HG03469 (cell line): ENCODE measurements around the gene ULK2.
"Not testable (repeated sequence)": the region's sequence is repeated elsewhere in the genome, so short reads cannot be mapped to it uniquely, and the experiment has no call there.

Experiments
- ATAC-seq: cut with Tn5 transposase; IDR thresholded peaks from one replicate; pipeline ENCODE4 v1.9.1; 2021; ENCODE audit warnings: mild to moderate bottlenecking, moderate library complexity, moderate number of reproducible peaks; ENCODE audit not compliant: unreplicated experiment

Gene ULK2

DNA sequence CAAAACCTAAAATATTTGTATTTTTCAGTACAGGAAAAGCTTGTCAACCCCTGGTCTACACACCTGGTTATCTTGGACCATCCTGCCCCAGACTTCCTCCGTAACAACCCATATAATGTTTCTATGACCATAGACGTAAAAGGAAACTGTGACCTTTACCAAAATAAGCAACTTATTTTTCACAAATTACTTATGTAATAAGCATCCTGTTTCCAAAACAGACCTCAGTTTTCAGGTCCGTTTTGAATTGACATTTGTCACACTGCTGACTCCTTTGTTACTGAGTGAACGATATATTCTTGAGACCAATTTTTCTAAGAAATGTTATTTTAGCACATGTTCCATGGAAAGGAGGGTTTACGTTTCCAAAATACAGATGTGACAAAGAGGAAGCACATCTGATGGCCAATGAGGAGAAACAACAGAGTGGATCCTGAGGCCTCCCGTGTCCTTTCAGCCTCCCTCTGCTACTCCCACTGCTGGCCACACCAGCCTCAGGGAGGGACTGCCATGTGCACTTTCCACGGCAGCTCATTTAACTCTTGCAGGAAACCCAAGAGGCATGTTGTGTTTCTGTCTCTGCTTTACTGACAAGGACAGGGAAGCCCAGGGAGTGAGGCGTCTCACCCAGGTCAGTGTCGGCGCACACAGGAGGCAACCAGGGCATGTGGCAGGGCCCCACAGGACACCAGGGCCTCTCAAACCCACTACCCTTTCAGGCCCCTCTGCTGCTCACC is 99.5 kb downstream of the ULK2 start:
- no peak for ATAC-seq

- no peak for ATAC-seq
Observed at GRCh38 chr17:19766421-19767270, 101.1 kb downstream of the ULK2 start.

DNA sequence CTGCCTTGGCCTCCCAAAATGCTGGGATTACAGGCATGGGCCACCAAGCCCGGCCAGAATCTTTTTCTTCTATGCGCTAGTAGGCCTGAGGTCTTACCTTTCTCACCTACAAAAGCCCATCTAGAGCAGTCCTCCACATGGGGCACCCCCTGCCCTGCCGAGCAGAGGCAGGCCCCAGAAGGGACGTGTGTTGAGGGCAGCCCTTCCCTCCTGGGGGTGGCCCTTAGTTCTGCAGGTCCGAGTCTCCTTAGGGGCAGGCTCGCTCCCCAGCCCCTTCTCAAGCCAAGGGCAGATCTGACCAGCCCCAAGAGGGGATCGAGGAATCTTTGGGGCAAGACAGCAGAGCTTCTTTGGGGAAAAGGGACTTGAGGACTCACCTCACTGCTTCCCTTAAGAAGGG is 101.7 kb downstream of the ULK2 start:
- no peak for ATAC-seq

DNA sequence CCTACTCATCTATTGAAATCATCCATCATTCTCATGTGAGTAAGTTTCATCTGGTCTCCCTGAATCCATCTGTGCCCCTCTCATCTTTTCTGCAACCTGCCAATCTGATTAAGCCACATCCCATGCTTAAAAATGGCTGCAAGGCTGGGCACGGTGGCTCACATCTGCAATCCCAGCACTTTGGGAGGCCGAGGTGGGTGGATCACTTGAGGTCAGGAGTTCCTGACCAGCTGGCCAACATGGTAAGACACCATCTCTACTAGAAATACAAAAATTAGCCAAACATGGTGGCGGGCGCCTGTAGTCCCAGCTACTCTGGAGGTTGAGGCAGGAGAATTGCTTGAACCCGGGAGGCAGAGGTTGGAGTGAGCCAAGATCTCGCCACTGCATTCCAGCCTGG is 103.7 kb downstream of the ULK2 start:
- not testable (repeated sequence) for ATAC-seq

DNA sequence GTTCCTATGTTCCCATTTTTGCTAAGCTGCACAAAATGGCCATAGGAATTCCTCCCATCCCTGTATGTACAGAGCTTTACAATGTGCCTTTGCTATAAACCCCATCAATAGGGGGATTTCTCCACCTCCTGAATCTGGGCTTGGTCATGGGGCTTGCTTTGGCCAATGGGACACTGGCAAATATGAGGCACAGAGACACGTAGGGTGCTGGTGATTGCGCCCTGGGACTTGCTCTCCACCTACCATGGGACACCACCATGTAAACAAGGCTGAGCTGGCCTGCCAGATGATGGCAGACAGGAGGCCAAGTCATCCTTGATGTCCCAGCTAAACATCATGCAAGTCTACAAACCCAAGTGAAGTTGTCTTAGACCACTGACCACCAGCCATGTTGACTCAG is 104.3 kb downstream of the ULK2 start:
- no peak for ATAC-seq

GRCh38 chr17:19762515-19762961 is 105.2 kb downstream of the ULK2 start:
- ATAC-seq: no peak

DNA sequence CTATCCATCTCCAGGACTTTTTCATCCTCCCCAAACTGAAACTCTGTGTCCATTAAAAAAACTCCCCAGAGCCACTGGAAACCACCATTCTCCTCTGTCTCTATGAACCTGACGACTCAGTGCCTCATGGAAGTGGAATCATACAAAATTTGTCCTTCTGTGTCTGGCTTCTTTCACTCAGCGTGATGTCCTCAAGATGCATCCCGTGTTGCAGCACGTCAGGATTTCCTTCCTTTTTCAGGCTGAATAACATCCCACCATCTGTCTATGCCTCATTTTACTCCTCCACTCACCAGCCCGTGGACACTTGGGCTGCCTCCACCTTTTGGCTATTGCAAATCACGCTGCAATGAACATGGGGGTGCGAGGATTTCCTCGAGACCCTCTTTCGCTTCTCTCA is 107.0 kb downstream of the ULK2 start:
- no peak for ATAC-seq

- no peak for ATAC-seq
Observed at GRCh38 chr17:19759568-19760549, 107.9 kb downstream of the ULK2 start.

GRCh38 chr17:19757536-19758180 is 110.1 kb downstream of the ULK2 start:
- ATAC-seq: no peak

DNA sequence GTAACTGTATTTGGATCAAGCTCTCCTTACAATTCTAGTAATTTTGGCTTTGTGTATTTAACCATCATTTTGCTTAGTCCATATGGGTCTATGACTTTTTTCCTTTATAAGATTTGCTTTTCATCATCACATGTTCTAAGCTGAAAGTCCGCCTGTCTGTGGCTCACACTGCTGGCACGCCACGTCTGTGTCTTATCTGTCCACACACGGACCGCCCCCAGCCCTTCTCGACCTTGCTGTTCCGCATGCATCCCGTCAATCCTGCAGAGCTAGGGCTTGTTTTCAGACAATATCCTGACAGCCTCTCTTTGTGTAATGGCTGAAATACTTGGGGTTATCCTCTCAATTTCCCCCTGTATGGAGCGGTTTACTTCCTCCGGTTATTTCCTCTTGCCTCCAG is 111.2 kb downstream of the ULK2 start:
- ATAC-seq: no peak

GRCh38 chr17:19755821-19756510 is 111.8 kb downstream of the ULK2 start:
- no peak for ATAC-seq

DNA sequence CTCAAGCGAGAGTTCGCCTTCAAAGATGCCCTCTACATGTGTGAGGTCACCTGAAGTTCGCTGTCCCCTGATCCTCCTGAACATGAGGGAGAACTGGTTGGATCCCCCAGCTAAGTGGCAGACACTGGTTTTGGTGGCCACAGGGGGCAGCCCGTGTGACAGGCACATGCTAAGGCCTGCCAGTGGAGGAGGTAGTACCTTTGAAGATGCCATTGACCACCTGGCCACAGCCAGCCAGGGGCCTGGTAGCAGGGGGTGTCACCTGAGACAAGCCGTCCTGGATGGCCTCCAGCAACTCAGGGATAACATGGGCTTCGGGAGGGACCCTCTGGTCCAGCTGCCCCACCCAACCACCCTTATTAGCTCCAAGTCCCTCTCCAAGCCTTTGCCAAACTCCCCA is 112.3 kb downstream of the ULK2 start:
- ATAC-seq: no peak

GRCh38 chr17:19753661-19754463 is 113.9 kb downstream of the ULK2 start:
- no peak for ATAC-seq

- ATAC-seq: no peak
Observed at GRCh38 chr17:19753051-19753509, 114.7 kb downstream of the ULK2 start.

DNA sequence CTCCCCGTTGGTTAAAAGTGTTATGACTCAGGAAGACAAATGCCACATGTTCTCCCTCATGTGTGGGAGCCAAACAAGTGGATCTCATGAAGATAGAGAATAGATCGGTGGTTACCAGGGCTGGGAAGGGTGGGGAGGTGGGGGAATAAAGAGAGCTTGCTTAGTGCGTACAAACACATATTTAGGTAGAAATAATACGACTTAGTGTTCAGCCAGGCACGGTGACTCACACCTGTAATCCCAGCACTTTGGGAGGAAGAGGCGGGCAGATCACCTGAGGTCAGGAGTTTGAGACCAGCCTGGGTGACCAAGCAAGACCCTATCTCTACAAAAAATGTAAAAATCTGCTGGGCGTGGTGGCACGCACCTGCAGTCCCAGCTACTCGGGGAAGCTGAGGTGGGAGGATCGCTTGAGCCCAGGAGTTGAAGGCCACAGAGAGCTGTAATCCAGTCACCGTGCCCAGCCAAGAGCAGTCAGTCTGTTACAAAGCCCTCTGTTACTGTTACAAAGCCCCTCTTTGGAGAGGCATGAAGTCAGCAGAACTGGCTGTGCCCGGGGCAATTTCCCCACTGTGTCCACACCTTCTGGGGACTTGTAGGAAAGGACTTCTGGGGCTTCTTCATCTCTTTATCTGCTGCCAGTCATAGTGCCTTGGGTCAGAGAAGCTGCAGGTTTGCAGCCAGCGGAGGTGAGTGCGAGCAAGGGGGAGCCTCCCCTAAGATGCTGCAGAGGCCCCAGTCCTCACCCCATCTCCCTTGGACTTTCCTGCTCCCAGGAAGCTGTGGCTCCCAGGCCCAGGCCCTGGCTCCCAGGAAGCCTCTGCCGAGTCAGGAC is 115.3 kb downstream of the ULK2 start:
- no peak for ATAC-seq

- ATAC-seq: no peak
Observed at GRCh38 chr17:19750835-19751234, 116.9 kb downstream of the ULK2 start.

DNA sequence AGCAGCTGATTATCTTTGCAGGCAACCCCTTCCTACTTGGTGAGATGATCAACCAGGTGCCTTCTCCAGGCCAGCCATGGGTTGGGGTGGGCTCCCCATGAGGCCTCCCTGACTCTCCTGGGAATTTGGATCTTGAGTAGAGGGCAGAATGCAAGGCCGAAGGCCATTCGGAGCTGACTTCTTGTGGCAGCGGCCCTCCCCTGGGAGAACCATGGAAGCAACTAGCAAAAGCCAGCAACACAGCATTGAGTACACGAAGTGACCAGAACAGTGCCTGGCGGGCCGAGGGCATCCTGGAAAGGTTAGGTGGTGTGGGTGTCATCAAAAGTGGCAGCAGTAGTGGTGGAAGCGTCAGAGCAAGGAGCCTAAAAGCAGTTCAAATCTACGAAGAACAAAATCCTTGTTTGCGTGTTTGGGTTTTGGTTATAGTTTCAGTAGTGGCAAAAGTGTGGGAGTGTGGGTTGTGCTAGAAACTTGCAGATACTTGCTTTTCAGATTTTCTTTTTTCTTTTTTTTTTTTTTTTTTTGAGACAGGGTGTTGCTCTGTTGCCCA is 117.6 kb downstream of the ULK2 start:
- ATAC-seq: no peak

GRCh38 chr17:19748807-19749193 is 118.9 kb downstream of the ULK2 start:
- no peak for ATAC-seq
